Suprapubic skin (tissue), 4 donors: ENCODE measurements around the gene SCYGR7. TPM values are rescaled to one million over a fixed set of nuclear protein-coding genes. Genes with fewer than 3 reads are reported as not detected.

ENCODE experiments used
- DNase-seq, 2 donors: peaks; one replicate each; pipeline ENCODE4 v3.0.0-alpha.2; 2019; ENCODE audit warnings: low spot score in 2 of 2
- H3K27ac ChIP-seq: fragments of 200-600 bp; sonication (generic); one replicate; pipeline ENCODE4 v1.5.1; 2019
- H3K27me3 ChIP-seq: fragments of 200-600 bp; sonication (generic); one replicate; pipeline ENCODE4 v1.5.1; 2019
- H3K36me3 ChIP-seq: fragments of 200-600 bp; sonication (generic); one replicate; pipeline ENCODE4 v1.5.1; 2019
- H3K4me1 ChIP-seq: fragments of 200-600 bp; sonication (generic); one replicate; pipeline ENCODE4 v1.5.1; 2019
- H3K4me3 ChIP-seq: fragments of 200-600 bp; sonication (generic); one replicate; pipeline ENCODE4 v1.5.1; 2019; ENCODE audit warnings: mild to moderate bottlenecking
- H3K9me3 ChIP-seq: fragments of 200-600 bp; sonication (generic); one replicate; pipeline ENCODE4 v1.5.1; 2019
- EP300 ChIP-seq: sonication (generic); formaldehyde crosslinking; IDR thresholded peaks from one replicate; pipeline ENCODE4 v1.6.1; 2017; ENCODE audit warnings: antibody characterized with exemption
- POLR2A ChIP-seq, 2 donors: fragments of 450-650 bp; IDR thresholded peaks; one replicate each; pipeline ENCODE4 v1.6.1; 2017; ENCODE audit warnings: antibody characterized with exemption in 2 of 2, mild to moderate bottlenecking in 2 of 2, moderate library complexity in 2 of 2
- POLR2AphosphoS5 ChIP-seq, 3 donors: sonication (generic); formaldehyde crosslinking; IDR thresholded peaks; one replicate each; pipeline ENCODE4 v1.6.1; 2017; ENCODE audit warnings: antibody characterized with exemption in 3 of 3
- WGBS: methylation state at CpG from one replicate; pipeline ENCODE4 v1.1.5; 2018; 5-methylcytosine and 5-hydroxymethylcytosine counted together
- total RNA-seq, 4 donors: library from RNA; depleted of rRNA; stranded (reverse); fragments of >200 nt; gene quantifications; one replicate each; pipeline ENCODE4 v1.1.0, GENCODE V29; 2016
- TF ChIP-seq, protein P1 (sequence below), 2 donors: fragments of 200-600 bp in 1 of 2; fragments of 450-650 bp in 1 of 2; sonication (generic) in 1 of 2; IDR thresholded peaks; one replicate each; pipeline ENCODE4 v1.5.1; 2016 to 2019; ENCODE audit warnings: antibody characterized with exemption in 2 of 2, mild to moderate bottlenecking in 1 of 2, moderate library complexity in 1 of 2

The SCYGR7 gene
- total RNA-seq, 4 donors from 2014 or later, result not detected

- no peaks in the 10 kb centered on the region for H3K36me3 ChIP-seq
- WGBS, result 50% methylated on average over 4 of the region's 4 CpGs
- no peak overlapping the region for H3K27ac ChIP-seq
- H3K27me3 ChIP-seq, result no peaks in the 10 kb centered on the region
- H3K4me3 ChIP-seq, result no peak overlapping the region
- H3K9me3 ChIP-seq, result no peaks in the 10 kb centered on the region
- DNase-seq, result no peak
- no peak for TF ChIP-seq EP300
- no peak for TF ChIP-seq POLR2AphosphoS5 (IDR thresholded peaks at IDR 0.05)
- no peak for TF ChIP-seq POLR2A (IDR thresholded peaks at IDR 0.05)
- H3K4me1 ChIP-seq, result peaks cover 14% of the 10 kb centered on the region
Measured at GRCh38 chr2:227703280-227703732, 24.8 kb upstream of the SCYGR7 start.

- no peak for DNase-seq
Measured at GRCh38 chr2:227703961-227704360, 24.2 kb upstream of the SCYGR7 start.

DNA sequence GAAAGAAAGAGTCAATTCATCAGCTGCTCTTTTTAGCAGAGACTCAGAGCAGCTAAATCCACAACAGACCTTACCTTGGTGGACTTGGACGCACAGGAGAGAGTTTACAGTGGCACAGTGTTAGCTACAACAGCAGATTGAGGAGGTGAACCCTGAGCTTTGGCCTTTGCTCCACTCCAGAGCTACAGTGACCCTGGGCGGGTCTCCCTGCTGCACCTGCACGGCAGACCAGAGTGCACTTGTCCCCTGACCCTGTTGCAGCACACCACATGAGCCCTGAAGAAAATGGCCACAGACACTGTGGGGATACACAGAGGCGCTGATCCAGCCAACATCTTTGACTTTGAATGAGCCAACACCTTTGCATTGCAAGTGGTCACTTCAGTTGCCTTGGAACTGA lies 21.3 kb upstream of the SCYGR7 start:
- H3K36me3 ChIP-seq, result no peaks in the 10 kb centered on the region
- TF ChIP-seq EP300 (no peak), POLR2AphosphoS5 (IDR thresholded peaks at IDR 0.05) (no peak), POLR2A (IDR thresholded peaks at IDR 0.05) (no peak)
- TF ChIP-seq, protein P1, sequence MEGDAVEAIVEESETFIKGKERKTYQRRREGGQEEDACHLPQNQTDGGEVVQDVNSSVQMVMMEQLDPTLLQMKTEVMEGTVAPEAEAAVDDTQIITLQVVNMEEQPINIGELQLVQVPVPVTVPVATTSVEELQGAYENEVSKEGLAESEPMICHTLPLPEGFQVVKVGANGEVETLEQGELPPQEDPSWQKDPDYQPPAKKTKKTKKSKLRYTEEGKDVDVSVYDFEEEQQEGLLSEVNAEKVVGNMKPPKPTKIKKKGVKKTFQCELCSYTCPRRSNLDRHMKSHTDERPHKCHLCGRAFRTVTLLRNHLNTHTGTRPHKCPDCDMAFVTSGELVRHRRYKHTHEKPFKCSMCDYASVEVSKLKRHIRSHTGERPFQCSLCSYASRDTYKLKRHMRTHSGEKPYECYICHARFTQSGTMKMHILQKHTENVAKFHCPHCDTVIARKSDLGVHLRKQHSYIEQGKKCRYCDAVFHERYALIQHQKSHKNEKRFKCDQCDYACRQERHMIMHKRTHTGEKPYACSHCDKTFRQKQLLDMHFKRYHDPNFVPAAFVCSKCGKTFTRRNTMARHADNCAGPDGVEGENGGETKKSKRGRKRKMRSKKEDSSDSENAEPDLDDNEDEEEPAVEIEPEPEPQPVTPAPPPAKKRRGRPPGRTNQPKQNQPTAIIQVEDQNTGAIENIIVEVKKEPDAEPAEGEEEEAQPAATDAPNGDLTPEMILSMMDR (IDR thresholded peaks at IDR 0.05), result no peak
- DNase-seq, result no peak

More at GRCh38 chr2:227703961-227704360, 24.2 kb upstream of the SCYGR7 start:
- H3K4me3 ChIP-seq, result no peak overlapping the region
- no peaks in the 10 kb centered on the region for H3K9me3 ChIP-seq
- H3K36me3 ChIP-seq, result no peaks in the 10 kb centered on the region
- WGBS, result 56% methylated on average over 3 of the region's 3 CpGs
- TF ChIP-seq EP300 (no peak), POLR2A (IDR thresholded peaks at IDR 0.05) (no peak), POLR2AphosphoS5 (IDR thresholded peaks at IDR 0.05) (no peak)
- TF ChIP-seq, protein P1 (IDR thresholded peaks at IDR 0.05), result no peak
- no peaks in the 10 kb centered on the region for H3K27me3 ChIP-seq
- H3K27ac ChIP-seq, result no peak overlapping the region
- H3K4me1 ChIP-seq, result peaks cover 14% of the 10 kb centered on the region

GRCh38 chr2:227707390-227707789 lies 20.7 kb upstream of the SCYGR7 start:
- no peak for DNase-seq
- H3K9me3 ChIP-seq, result no peaks in the 10 kb centered on the region
- peaks cover 14% of the 10 kb centered on the region for H3K4me1 ChIP-seq
- TF ChIP-seq, protein P1 (IDR thresholded peaks at IDR 0.05), result no peak
- no peak for TF ChIP-seq EP300
- no peak for TF ChIP-seq POLR2AphosphoS5 (IDR thresholded peaks at IDR 0.05)
- no peak for TF ChIP-seq POLR2A (IDR thresholded peaks at IDR 0.05)
- no peak overlapping the region for H3K4me3 ChIP-seq
- no peaks in the 10 kb centered on the region for H3K36me3 ChIP-seq
- no peak overlapping the region for H3K27ac ChIP-seq
- H3K27me3 ChIP-seq, result no peaks in the 10 kb centered on the region
- 91% methylated on average over 6 of the region's 6 CpGs for WGBS

More for the DNA sequence above, 21.3 kb upstream of the SCYGR7 start:
- peaks cover 14% of the 10 kb centered on the region for H3K4me1 ChIP-seq
- no peaks in the 10 kb centered on the region for H3K27me3 ChIP-seq
- WGBS, result 93% methylated on average over 4 of the region's 4 CpGs
- H3K9me3 ChIP-seq, result no peaks in the 10 kb centered on the region
- H3K27ac ChIP-seq, result no peak overlapping the region
- H3K4me3 ChIP-seq, result no peak overlapping the region

DNA sequence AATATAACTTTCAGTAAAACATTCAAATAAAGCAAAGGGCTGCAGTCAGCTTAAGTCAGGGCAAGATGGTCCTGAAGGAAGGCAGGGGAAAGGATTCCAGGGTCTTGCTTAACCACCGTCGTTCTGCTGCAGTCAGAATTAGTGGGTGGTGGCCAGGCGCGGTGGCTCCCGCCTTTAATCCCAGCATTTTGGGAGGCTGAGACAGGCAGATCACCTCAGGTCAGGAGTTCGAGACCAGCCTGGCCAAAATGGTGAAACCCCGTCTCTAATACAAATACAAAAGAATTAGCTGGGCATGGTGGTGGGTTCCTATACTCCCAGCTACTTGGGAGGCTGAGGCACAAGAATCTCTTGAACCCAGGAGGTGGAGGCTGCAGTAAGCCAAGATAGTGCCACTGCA lies 17.1 kb upstream of the SCYGR7 start:
- no peak for DNase-seq
- TF ChIP-seq POLR2A (IDR thresholded peaks at IDR 0.05) (no peak), EP300 (no peak), POLR2AphosphoS5 (IDR thresholded peaks at IDR 0.05) (no peak)
- TF ChIP-seq, protein P1 (IDR thresholded peaks at IDR 0.05), result no peak

GRCh38 chr2:227713291-227713690 lies 14.8 kb upstream of the SCYGR7 start:
- Histone ChIP-seq H3K27ac (no peak overlapping the region), H3K27me3 (no peaks in the 10 kb centered on the region), H3K9me3 (no peaks in the 10 kb centered on the region), H3K4me3 (no peak overlapping the region), H3K4me1 (peaks cover 9% of the 10 kb centered on the region), H3K36me3 (no peaks in the 10 kb centered on the region)
- WGBS, result 89% methylated on average over 1 of the region's 1 CpG
- DNase-seq, result no peak
- TF ChIP-seq, protein P1 (IDR thresholded peaks at IDR 0.05), result no peak
- TF ChIP-seq POLR2A (IDR thresholded peaks at IDR 0.05), result no peak
- no peak for TF ChIP-seq EP300

More for the DNA sequence above, 17.1 kb upstream of the SCYGR7 start:
- H3K36me3 ChIP-seq, result no peaks in the 10 kb centered on the region
- no peaks in the 10 kb centered on the region for H3K4me1 ChIP-seq
- no peaks in the 10 kb centered on the region for H3K9me3 ChIP-seq
- H3K27ac ChIP-seq, result no peak overlapping the region
- no peaks in the 10 kb centered on the region for H3K27me3 ChIP-seq
- H3K4me3 ChIP-seq, result no peak overlapping the region
- WGBS, result 84% methylated on average over 7 of the region's 7 CpGs
